Calu3 (cell line): ENCODE measurements around the gene CHN1. TPM values are rescaled to one million over a fixed set of nuclear protein-coding genes. Genes with fewer than 3 reads are reported as not detected.

Experiments used
- BruUV-seq: library from RNA; stranded (reverse); fragments of 400-500 nt; replicated peaks from 2 replicates; lab custom pipeline; 2021; lab: Mats Ljungman, UMichigan
- CTCF ChIA-PET: fragments of 300-600 bp; sonication (Branson Sonifier 250); formaldehyde crosslinking; loops from one replicate; lab custom pipeline; 2022; ENCODE audit warnings: antibody characterized with exemption; lab: Charles Lee
- DNase-seq: peaks from one replicate; pipeline ENCODE4 v3.0.0; 2022
- H3K27ac Mint-ChIP-seq: one replicate; pipeline ENCODE4 v1.8.0; 2022; ENCODE audit warnings: mixed read lengths; ENCODE audit not compliant: unreplicated experiment
- H3K27me3 Mint-ChIP-seq: one replicate; pipeline ENCODE4 v1.8.0; 2022; ENCODE audit warnings: mixed read lengths; ENCODE audit not compliant: unreplicated experiment
- H3K36me3 Mint-ChIP-seq: one replicate; pipeline ENCODE4 v1.8.0; 2022; ENCODE audit warnings: mild to moderate bottlenecking, moderate library complexity, mixed read lengths; ENCODE audit not compliant: insufficient read depth, unreplicated experiment
- H3K4me1 Mint-ChIP-seq: one replicate; pipeline ENCODE4 v1.8.0; 2022; ENCODE audit warnings: mild to moderate bottlenecking, low read depth, mixed read lengths; ENCODE audit not compliant: unreplicated experiment
- H3K4me3 Mint-ChIP-seq: one replicate; pipeline ENCODE4 v1.8.0; 2022; ENCODE audit warnings: mild to moderate bottlenecking, low read depth, moderate library complexity, mixed read lengths; ENCODE audit not compliant: unreplicated experiment
- H3K9me3 Mint-ChIP-seq: one replicate; pipeline ENCODE4 v1.8.0; 2022; ENCODE audit warnings: low read depth, mixed read lengths; ENCODE audit not compliant: unreplicated experiment
- intact Hi-C: fragments of 100-400 bp; cut with micrococcal nuclease; formaldehyde crosslinking; loops from one replicate; pipeline ENCODE4 v1.10.0; 2022; ENCODE audit not compliant: unreplicated experiment
- total RNA-seq: library from RNA; stranded (reverse); gene quantifications from 2 replicates; pipeline ENCODE4 v1.2.3, GENCODE V29; 2022
- TF ChIP-seq, protein P1 (sequence below): fragments of 200-600 bp; IDR thresholded peaks from one replicate; pipeline ENCODE4 v1.8.0; 2022; ENCODE audit warnings: antibody characterized with exemption; ENCODE audit not compliant: unreplicated experiment

Gene CHN1
- total RNA-seq, 1 experiment from 2014 or later, result 2.4 TPM

DNA sequence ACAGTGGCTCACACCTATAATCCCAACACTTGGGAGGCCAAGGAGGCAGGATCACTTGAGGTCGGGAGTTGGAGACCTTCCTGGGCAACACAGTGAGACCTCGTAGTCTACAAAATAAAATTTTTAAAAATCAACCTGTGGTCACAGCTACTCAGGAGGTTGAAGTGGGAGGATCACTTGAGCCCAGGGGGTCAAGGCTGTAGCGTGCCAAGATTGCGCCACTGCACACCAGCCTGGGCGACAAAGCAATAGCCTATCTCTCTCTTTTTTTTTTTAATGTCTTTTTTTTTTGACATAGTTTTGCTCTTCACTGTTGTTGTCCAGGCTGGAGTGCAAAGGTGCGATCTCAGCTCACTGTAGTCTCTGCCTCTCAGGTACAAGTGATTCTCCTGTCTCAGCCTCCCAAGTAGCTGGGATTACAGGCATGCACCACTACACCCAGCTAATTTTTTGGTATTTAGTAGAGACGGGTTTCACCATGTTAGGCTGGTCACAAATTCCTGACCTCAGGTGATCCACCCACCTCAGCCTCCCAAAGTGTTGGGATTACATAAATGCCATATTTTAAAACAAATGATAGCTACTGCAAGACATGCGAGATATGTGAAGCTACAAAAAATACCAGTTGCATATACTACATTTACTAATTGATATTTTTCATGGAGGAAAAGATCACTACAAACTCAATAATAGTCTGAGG, 55.0 kb downstream of the CHN1 start:
- no TSS peak for BruUV-seq
- H3K4me1 Mint-ChIP-seq, result no peaks in the 10 kb centered on the region
- H3K27me3 Mint-ChIP-seq, result no peaks in the 10 kb centered on the region
- TF ChIP-seq, protein P1, sequence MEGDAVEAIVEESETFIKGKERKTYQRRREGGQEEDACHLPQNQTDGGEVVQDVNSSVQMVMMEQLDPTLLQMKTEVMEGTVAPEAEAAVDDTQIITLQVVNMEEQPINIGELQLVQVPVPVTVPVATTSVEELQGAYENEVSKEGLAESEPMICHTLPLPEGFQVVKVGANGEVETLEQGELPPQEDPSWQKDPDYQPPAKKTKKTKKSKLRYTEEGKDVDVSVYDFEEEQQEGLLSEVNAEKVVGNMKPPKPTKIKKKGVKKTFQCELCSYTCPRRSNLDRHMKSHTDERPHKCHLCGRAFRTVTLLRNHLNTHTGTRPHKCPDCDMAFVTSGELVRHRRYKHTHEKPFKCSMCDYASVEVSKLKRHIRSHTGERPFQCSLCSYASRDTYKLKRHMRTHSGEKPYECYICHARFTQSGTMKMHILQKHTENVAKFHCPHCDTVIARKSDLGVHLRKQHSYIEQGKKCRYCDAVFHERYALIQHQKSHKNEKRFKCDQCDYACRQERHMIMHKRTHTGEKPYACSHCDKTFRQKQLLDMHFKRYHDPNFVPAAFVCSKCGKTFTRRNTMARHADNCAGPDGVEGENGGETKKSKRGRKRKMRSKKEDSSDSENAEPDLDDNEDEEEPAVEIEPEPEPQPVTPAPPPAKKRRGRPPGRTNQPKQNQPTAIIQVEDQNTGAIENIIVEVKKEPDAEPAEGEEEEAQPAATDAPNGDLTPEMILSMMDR, result no peak
- H3K27ac Mint-ChIP-seq, result no peak overlapping the region
- no peak overlapping the region for H3K4me3 Mint-ChIP-seq
- intact Hi-C loops, result no loop called here
- no peaks in the 10 kb centered on the region for H3K36me3 Mint-ChIP-seq
- no peak for DNase-seq
- CTCF ChIA-PET, result no interaction called here
- H3K9me3 Mint-ChIP-seq, result no peaks in the 10 kb centered on the region

DNA sequence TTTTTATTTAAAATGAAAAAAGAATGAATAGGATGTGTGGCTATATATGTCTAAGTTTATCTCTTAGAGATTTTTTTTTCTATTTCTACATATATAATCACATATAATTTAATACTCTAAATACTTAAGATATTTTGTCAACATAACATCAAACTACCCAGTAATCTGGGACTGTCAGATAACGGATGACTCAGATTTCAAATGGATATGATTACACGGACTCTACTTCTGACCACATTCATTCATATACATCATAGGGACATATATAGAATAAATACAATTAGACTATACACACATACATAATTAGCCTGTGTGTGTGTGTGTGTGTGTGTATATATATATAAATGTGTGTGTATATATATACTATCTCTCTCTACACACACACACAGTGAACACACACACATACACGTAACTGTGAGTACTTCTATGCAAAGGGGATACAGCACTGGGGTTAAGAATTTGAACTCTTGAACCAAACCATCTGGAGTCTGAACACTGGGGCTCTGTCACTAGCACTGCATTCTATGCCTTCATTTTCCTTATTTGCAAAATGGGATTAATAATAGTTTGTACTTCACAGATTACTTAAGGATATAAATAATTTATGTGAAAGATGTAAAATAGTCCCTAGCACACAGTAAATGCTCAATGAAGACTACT, 59.5 kb downstream of the CHN1 start:
- Mint-ChIP-seq H3K36me3 (no peaks in the 10 kb centered on the region), H3K4me3 (no peak overlapping the region), H3K9me3 (no peaks in the 10 kb centered on the region), H3K27ac (no peak overlapping the region), H3K27me3 (no peaks in the 10 kb centered on the region), H3K4me1 (no peaks in the 10 kb centered on the region)
- intact Hi-C loops, result no loop called here
- TF ChIP-seq, protein P1, result no peak
- no peak for DNase-seq
- CTCF ChIA-PET, result no interaction called here
- no TSS peak for BruUV-seq

DNA sequence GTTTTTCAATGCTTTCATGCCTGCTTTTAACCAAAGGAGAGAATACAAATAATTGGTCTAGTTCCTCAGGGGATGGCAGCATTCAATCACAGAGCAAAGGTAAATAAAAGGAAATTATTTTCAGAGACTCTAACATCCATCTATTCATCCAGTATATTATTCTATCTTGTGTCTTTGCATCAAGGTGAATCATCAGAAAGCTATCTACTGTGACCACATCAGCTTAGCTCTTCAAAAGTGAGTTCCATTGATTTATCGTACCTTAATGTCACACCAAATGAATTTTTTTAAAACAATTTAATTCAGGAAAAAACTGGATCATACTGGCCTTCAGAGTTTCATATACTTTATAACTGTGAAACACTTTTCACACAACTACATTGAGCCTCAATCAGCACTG, 66.1 kb downstream of the CHN1 start:
- Mint-ChIP-seq H3K4me3 (no peak overlapping the region), H3K9me3 (no peaks in the 10 kb centered on the region), H3K27ac (no peak overlapping the region), H3K27me3 (no peaks in the 10 kb centered on the region), H3K4me1 (no peaks in the 10 kb centered on the region), H3K36me3 (no peaks in the 10 kb centered on the region)
- CTCF ChIA-PET, result no interaction called here
- BruUV-seq, result no TSS peak
- TF ChIP-seq, protein P1, result no peak
- no peak for DNase-seq
- intact Hi-C loops, result no loop called here

DNA sequence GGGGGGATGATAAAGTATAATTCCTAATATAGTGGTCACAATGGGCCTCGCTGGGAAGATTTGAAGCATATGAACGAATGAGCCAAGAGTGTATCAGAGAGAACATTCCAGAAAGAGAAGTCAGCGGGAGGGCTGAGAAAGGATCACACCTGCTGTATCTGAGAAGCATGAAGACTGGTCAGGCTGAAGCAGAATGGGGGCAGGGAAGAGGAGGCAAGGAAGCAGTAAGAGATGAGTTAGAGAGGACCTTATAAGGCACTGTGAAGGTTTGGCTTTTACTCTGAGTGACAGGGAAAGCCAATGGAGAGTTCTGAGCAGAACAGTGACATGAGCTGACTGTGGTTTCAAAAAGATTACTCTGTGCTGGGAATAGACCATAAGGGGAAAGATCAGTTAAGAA, 73.5 kb downstream of the CHN1 start:
- H3K27me3 Mint-ChIP-seq, result no peaks in the 10 kb centered on the region
- BruUV-seq, result no TSS peak
- intact Hi-C loops, result no loop called here

More for the DNA sequence above, 73.5 kb downstream of the CHN1 start:
- TF ChIP-seq, protein P1, result no peak
- no peak for DNase-seq
- Mint-ChIP-seq H3K36me3 (no peaks in the 10 kb centered on the region), H3K4me1 (peaks cover 8% of the 10 kb centered on the region), H3K4me3 (no peak overlapping the region), H3K9me3 (no peaks in the 10 kb centered on the region), H3K27ac (no peak overlapping the region)
- CTCF ChIA-PET, result no interaction called here
